Esophagus squamous epithelium (tissue), 4 donors: ENCODE measurements around the gene TAF1.
"Not testable (repeated sequence)": the region's sequence is repeated elsewhere in the genome, so short reads cannot be mapped to it uniquely, and the experiment has no call there.

Source experiments
- CTCF ChIP-seq, 6 experiments: fragments of 450-650 bp in 4 of 6; fragments of 200-600 bp in 2 of 6; sonication (generic) in 2 of 6; IDR thresholded peaks; one replicate each; pipeline ENCODE4 v1.5.1; 2016 to 2019; ENCODE audit warnings: antibody characterized with exemption in 6 of 6, mild to moderate bottlenecking in 4 of 6, moderate library complexity in 4 of 6
- POLR2A ChIP-seq, 4 donors: fragments of 450-650 bp; IDR thresholded peaks; one replicate each; pipeline ENCODE4 v1.6.1; 2017; ENCODE audit warnings: antibody characterized with exemption in 4 of 4, mild to moderate bottlenecking in 4 of 4, moderate library complexity in 3 of 4

- TF ChIP-seq POLR2A, CTCF (IDR thresholded peaks at IDR 0.05): not testable (repeated sequence)
Observed at GRCh38 chrX:71451518-71451917, 85.4 kb downstream of the TAF1 start.
